HepG2 (cell line): ENCODE data around the gene ALDH3A1. TPM values are rescaled to one million over a fixed set of nuclear protein-coding genes. Genes with fewer than 3 reads are reported as not detected.

Experiments used
- ATAC-seq: fragments of 200-7000 bp; cut with Tn5 transposase; 3 replicates; pipeline ENCODE4 v1.9.1; 2020; ENCODE audit warnings: mild to moderate bottlenecking, moderate library complexity
- BruUV-seq: library from RNA; stranded (reverse); fragments of 400-500 nt; replicated peaks from 2 replicates; lab custom pipeline; 2021; lab: Mats Ljungman, UMichigan
- CTCF ChIA-PET: fragments of 300-600 bp; formaldehyde crosslinking; extraction: SDS; loops from one replicate; lab custom pipeline; 2021; ENCODE audit warnings: low total read pairs, inconsistent platforms, low intra/inter-chr PET ratio; lab: Yijun Ruan, JAX
- POLR2A ChIA-PET: fragments of 350-600 bp; sonication (Branson Sonifier 250); formaldehyde crosslinking; loops from one replicate; lab custom pipeline; 2020; ENCODE audit warnings: antibody characterized with exemption, inconsistent platforms; lab: Yijun Ruan, JAX
- DNase-seq: peaks from one replicate; pipeline ENCODE4 v3.0.0-alpha.2; 2015; ENCODE audit warnings: low spot score
- FAIRE-seq: peaks from 3 replicates; lab custom pipeline; 2011; peaks lifted over from hg19 to GRCh38; lab: Jason Lieb, UNC
- H2AFZ ChIP-seq: one replicate; pipeline ENCODE4 v1.6.1; 2011; ENCODE audit warnings: low read length, inconsistent platforms
- H3K27ac ChIP-seq: fragments of 300-600 bp; 3 replicates; pipeline ENCODE4 v1.8.0; 2011; ENCODE audit warnings: mixed run types, mild to moderate bottlenecking, mixed read lengths, low read length, inconsistent platforms; ENCODE audit not compliant: insufficient read depth; ENCODE audit errors: extremely low read length
- H3K27me3 ChIP-seq, 2 experiments: fragments of 200-600 bp in 1 of 2; 2 replicates in 1 of 2; 3 replicates in 1 of 2; pipeline versions ENCODE4 v1.6.0 to v1.8.0; 2011; ENCODE audit warnings: low read length in 2 of 2, mild to moderate bottlenecking in 2 of 2, moderate library complexity in 2 of 2, inconsistent platforms in 1 of 2; ENCODE audit not compliant: insufficient read depth in 2 of 2, control insufficient read depth in 1 of 2
- H3K36me3 ChIP-seq, 2 experiments: fragments of 200-600 bp in 1 of 2; replicated peaks in 1 of 2; 2 replicates in 1 of 2; 3 replicates in 1 of 2; pipeline versions ENCODE4 v1.5.1 to v1.8.0; 2011; ENCODE audit warnings: low read length in 2 of 2, inconsistent platforms in 1 of 2; ENCODE audit not compliant: insufficient read depth in 2 of 2, control insufficient read depth in 1 of 2
- H3K4me1 ChIP-seq: 2 replicates; pipeline ENCODE4 v1.5.1; 2012; ENCODE audit warnings: low read length, inconsistent platforms; ENCODE audit not compliant: insufficient read depth
- H3K4me2 ChIP-seq: 2 replicates; pipeline ENCODE4 v1.6.0; 2011; ENCODE audit warnings: low read depth, low read length, inconsistent platforms
- H3K4me3 ChIP-seq, 3 experiments: fragments of 200-600 bp in 1 of 3; sonication (generic), shearing (Covaris generic) in 1 of 3; replicated peaks in 1 of 3; 2 replicates each; pipeline ENCODE4 v1.5.1; 2011 to 2016; ENCODE audit warnings: low read length in 3 of 3, inconsistent platforms in 2 of 3, low read depth in 2 of 3, mild to moderate bottlenecking in 2 of 3, control low read depth in 1 of 3, mixed read lengths in 1 of 3; ENCODE audit not compliant: insufficient read depth in 1 of 3
- H3K79me2 ChIP-seq: one replicate; pipeline ENCODE4 v1.6.1; 2011; ENCODE audit warnings: low read length, inconsistent platforms; ENCODE audit not compliant: insufficient read depth
- H3K9ac ChIP-seq: 2 replicates; pipeline ENCODE4 v1.6.0; 2011; ENCODE audit warnings: mild to moderate bottlenecking, low read depth, low read length, inconsistent platforms; ENCODE audit not compliant: insufficient read depth
- H3K9me3 ChIP-seq: 2 replicates; pipeline ENCODE4 v1.5.1; 2012; ENCODE audit warnings: mild to moderate bottlenecking, low read length
- H4K20me1 ChIP-seq: 2 replicates; pipeline ENCODE4 v1.6.0; 2011; ENCODE audit warnings: inconsistent platforms, mild to moderate bottlenecking, low read length, moderate library complexity; ENCODE audit not compliant: insufficient read depth
- EP300 ChIP-seq, 3 experiments: sonication (generic) in 1 of 3; formaldehyde crosslinking in 1 of 3; IDR thresholded peaks; 2 replicates each; pipeline versions ENCODE4 v1.5.1 to v1.6.1; 2011 to 2020; ENCODE audit warnings: low read depth in 2 of 3, low read length in 2 of 3, borderline replicate concordance in 1 of 3, improper control_type of control experiment in 1 of 3, mild to moderate bottlenecking in 1 of 3, missing genetic modification reagents in 1 of 3, moderate library complexity in 1 of 3
- JDP2 ChIP-seq: sonication (generic); formaldehyde crosslinking; IDR thresholded peaks from 2 replicates; pipeline ENCODE4 v1.8.1; 2022; ENCODE audit warnings: missing genetic modification reagents, borderline replicate concordance
- KLF11 ChIP-seq: IDR thresholded peaks from 2 replicates; pipeline ENCODE4 v1.6.1; 2016; ENCODE audit warnings: missing compliant biosample characterization
- RARG ChIP-seq: sonication (generic); formaldehyde crosslinking; IDR thresholded peaks from 2 replicates; pipeline ENCODE4 v1.4.0; 2020; ENCODE audit warnings: low read depth, mild to moderate bottlenecking, missing genetic modification reagents
- TBP ChIP-seq: sonication (generic); formaldehyde crosslinking; IDR thresholded peaks from 2 replicates; pipeline ENCODE4 v1.5.0; 2020; ENCODE audit warnings: missing genetic modification reagents
- XRCC5 ChIP-seq: fragments of 200-400 bp; formaldehyde crosslinking; optimal IDR thresholded peaks from 2 replicates; pipeline ENCODE3; 2017; ENCODE audit warnings: mild to moderate bottlenecking, low read length
- ZNF614 ChIP-seq: IDR thresholded peaks from 2 replicates; pipeline ENCODE4 v1.6.1; 2018; ENCODE audit warnings: missing biosample characterization, missing genetic modification reagents, inconsistent platforms, borderline replicate concordance
- ZNF652 ChIP-seq: IDR thresholded peaks from 2 replicates; pipeline ENCODE4 v1.6.1; 2016; ENCODE audit warnings: low read depth, borderline replicate concordance
- WGBS: methylation state at CpG from one replicate; pipeline ENCODE4 v1.1.6; 2017; ENCODE audit warnings: low lambda C conversion rate; 5-methylcytosine and 5-hydroxymethylcytosine counted together
- in situ Hi-C: cut with HindIII; loops from 2 replicates; pipeline ENCODE4 v1.10.0; 2017; ENCODE audit warnings: low pct_unique_long_range_greater_than_20kb; ENCODE audit not compliant: extremely low pct_ligation_motif_present
- intact Hi-C: fragments of 100-400 bp; cut with micrococcal nuclease; formaldehyde crosslinking; loops from one replicate; pipeline ENCODE4 v1.10.0; 2022; ENCODE audit not compliant: unreplicated experiment
- polyA plus RNA-seq, 8 experiments: library from polyadenylated mRNA; depleted of rRNA in 3 of 8; stranded (reverse) in 7 of 8; unstranded in 1 of 8; fragments of >200 nt; fragmentation: Illumina TruSeq in 4 of 8; extraction: Trizol in 4 of 8; gene quantifications; 2 replicates each; pipeline versions ENCODE4 v1.2.1 to v1.2.3, GENCODE V29; 2011 to 2016; ENCODE audit warnings: low read depth in 4 of 8, missing spikeins in 1 of 8, mixed read lengths in 1 of 8; ENCODE audit not compliant: insufficient read depth in 1 of 8
- total RNA-seq, 5 experiments: library from RNA; depleted of rRNA; stranded (reverse); fragments of >200 nt; fragmentation: Illumina TruSeq; extraction: Trizol; gene quantifications; 2 replicates each; pipeline ENCODE4 v1.2.3, GENCODE V29; 2016; ENCODE audit warnings: low read depth in 1 of 5
- TF ChIP-seq, protein P1 (sequence below): sonication (generic); formaldehyde crosslinking; IDR thresholded peaks from 2 replicates; pipeline ENCODE4 v1.9.0; 2021; ENCODE audit warnings: missing genetic modification reagents, mild to moderate bottlenecking, borderline replicate concordance
- TF ChIP-seq, protein P2 (sequence below): sonication (generic); formaldehyde crosslinking; IDR thresholded peaks from 2 replicates; pipeline ENCODE4 v1.5.0; 2020; ENCODE audit warnings: missing genetic modification reagents, mild to moderate bottlenecking, borderline replicate concordance
- TF ChIP-seq, protein P3 (sequence below): sonication (generic); formaldehyde crosslinking; IDR thresholded peaks from 2 replicates; pipeline ENCODE4 v1.5.0; 2020; ENCODE audit warnings: missing genetic modification reagents, mild to moderate bottlenecking, borderline replicate concordance
- TF ChIP-seq, protein P4 (sequence below): sonication (generic); formaldehyde crosslinking; IDR thresholded peaks from 2 replicates; pipeline ENCODE4 v1.5.0; 2020; ENCODE audit warnings: missing genetic modification reagents, mild to moderate bottlenecking, borderline replicate concordance
- TF ChIP-seq, protein P5 (sequence below): sonication (generic); formaldehyde crosslinking; IDR thresholded peaks from 2 replicates; pipeline ENCODE4 v1.8.0; 2022; ENCODE audit warnings: missing genetic modification reagents, low read depth, mild to moderate bottlenecking, borderline replicate concordance

ALDH3A1 gene
- total and polyA plus RNA-seq, 2 of the 13 experiments (the other 11 are each of a cell fraction or from before 2014, with no cell fraction given) = 0.07 to 0.62 TPM

DNA sequence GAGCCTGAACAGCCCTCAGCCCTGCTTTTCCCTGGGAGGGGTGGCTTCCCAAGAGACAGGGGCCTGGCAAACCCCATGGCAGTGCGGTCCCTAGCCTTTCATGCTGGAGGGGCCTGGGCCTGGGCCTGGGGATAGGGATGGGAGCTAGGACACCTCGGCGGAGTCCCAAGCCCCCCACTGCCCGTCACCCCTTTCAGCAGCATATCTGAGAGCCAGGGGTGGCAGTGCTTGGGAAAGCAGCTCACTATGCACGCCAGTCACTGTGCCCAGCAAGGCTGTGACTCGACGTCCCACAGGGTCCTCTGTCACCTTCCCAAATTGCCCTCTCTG lies 31.1 kb downstream of the ALDH3A1 start:
- H3K4me2 ChIP-seq = no peak overlapping the region
- no peak for ATAC-seq
- H3K36me3 ChIP-seq = no peaks in the 10 kb centered on the region
- no peaks in the 10 kb centered on the region for H3K79me2 ChIP-seq
- H3K9me3 ChIP-seq = no peaks in the 10 kb centered on the region
- H3K4me3 ChIP-seq = no peak overlapping the region
- no peak overlapping the region for H2AFZ ChIP-seq
- in situ Hi-C loops (loop anchor here (25.0 kb wide), 1 partner anchor 205 kb away; no protein-coding TSS in a partner anchor), intact Hi-C loops (loop anchor here (5.0 kb wide), 2 partner anchors 45 kb away; no protein-coding TSS in a partner anchor)
- peaks cover 70% of the 10 kb centered on the region for H3K4me1 ChIP-seq
- FAIRE-seq = no peak
- ChIA-PET CTCF (no interaction called here), POLR2A (interaction anchor here (2.6 kb wide), 1 partner anchor 69 kb away, joined by 17 read pairs; the partner anchor contains the start of gene ALDH3A2)
- H3K27me3 ChIP-seq = peaks cover 0 to 4% of the 10 kb centered on the region in 2 experiments; a peak in 2 of 5 replicates
- TF ChIP-seq, protein P1, sequence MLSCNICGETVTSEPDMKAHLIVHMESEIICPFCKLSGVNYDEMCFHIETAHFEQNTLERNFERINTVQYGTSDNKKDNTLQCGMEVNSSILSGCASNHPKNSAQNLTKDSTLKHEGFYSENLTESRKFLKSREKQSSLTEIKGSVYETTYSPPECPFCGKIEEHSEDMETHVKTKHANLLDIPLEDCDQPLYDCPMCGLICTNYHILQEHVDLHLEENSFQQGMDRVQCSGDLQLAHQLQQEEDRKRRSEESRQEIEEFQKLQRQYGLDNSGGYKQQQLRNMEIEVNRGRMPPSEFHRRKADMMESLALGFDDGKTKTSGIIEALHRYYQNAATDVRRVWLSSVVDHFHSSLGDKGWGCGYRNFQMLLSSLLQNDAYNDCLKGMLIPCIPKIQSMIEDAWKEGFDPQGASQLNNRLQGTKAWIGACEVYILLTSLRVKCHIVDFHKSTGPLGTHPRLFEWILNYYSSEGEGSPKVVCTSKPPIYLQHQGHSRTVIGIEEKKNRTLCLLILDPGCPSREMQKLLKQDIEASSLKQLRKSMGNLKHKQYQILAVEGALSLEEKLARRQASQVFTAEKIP (CRISPR knock-in tag) = no peak
- TF ChIP-seq JDP2 (CRISPR knock-in tag) = no peak
- no peak for TF ChIP-seq KLF11 (CRISPR knock-in tag)
- TF ChIP-seq XRCC5 = no peak
- TF ChIP-seq, protein P2, sequence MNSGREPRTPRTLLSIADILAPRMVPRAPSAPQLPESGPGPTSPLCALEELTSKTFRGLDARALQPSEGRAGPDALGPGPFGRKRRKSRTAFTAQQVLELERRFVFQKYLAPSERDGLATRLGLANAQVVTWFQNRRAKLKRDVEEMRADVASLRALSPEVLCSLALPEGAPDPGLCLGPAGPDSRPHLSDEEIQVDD (CRISPR knock-in tag) = no peak
- TF ChIP-seq RARG (CRISPR knock-in tag) = no peak
- TF ChIP-seq ZNF652 (CRISPR knock-in tag) = no peak
- TF ChIP-seq, protein P3, sequence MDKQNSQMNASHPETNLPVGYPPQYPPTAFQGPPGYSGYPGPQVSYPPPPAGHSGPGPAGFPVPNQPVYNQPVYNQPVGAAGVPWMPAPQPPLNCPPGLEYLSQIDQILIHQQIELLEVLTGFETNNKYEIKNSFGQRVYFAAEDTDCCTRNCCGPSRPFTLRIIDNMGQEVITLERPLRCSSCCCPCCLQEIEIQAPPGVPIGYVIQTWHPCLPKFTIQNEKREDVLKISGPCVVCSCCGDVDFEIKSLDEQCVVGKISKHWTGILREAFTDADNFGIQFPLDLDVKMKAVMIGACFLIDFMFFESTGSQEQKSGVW (CRISPR knock-in tag) = no peak
- no peak for TF ChIP-seq EP300 (IDR thresholded peaks at IDR 0.05; ENCODE audit: low read depth in 2 of 2, low read length in 2 of 2)
- TF ChIP-seq EP300 (CRISPR knock-in tag; IDR thresholded peaks at IDR 0.05; ENCODE audit: borderline replicate concordance) = no peak
- no peak for TF ChIP-seq ZNF614 (CRISPR knock-in tag)
- TF ChIP-seq TBP (CRISPR knock-in tag) = no peak
- TF ChIP-seq, protein P4, sequence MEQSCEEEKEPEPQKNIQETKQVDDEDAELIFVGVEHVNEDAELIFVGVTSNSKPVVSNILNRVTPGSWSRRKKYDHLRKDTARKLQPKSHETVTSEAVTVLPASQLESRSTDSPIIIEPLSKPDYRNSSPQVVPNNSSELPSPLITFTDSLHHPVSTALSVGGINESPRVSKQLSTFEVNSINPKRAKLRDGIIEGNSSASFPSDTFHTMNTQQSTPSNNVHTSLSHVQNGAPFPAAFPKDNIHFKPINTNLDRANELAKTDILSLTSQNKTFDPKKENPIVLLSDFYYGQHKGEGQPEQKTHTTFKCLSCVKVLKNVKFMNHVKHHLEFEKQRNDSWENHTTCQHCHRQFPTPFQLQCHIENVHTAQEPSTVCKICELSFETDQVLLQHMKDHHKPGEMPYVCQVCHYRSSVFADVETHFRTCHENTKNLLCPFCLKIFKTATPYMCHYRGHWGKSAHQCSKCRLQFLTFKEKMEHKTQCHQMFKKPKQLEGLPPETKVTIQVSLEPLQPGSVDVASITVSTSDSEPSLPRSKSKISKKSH (CRISPR knock-in tag) = no peak
- TF ChIP-seq, protein P5, sequence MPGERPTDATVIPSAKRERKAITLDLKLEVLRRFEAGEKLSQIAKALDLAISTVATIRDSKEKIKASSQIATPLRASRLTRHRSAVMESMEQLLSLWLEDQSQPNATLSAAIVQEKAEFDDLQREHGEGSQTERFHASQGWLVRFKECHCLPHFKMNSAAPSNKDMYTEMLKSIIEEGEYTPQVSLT (CRISPR knock-in tag) = no peak
- no peak overlapping the region for H3K9ac ChIP-seq
- no peak for DNase-seq
- H4K20me1 ChIP-seq = no peaks in the 10 kb centered on the region
- WGBS = 63% methylated on average over 3 of the region's 7 CpGs
- no peak overlapping the region for H3K27ac ChIP-seq
- no TSS peak for BruUV-seq
